ENCODE measurements around the gene DOHH.

The DOHH gene, protein sequence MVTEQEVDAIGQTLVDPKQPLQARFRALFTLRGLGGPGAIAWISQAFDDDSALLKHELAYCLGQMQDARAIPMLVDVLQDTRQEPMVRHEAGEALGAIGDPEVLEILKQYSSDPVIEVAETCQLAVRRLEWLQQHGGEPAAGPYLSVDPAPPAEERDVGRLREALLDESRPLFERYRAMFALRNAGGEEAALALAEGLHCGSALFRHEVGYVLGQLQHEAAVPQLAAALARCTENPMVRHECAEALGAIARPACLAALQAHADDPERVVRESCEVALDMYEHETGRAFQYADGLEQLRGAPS

DNA sequence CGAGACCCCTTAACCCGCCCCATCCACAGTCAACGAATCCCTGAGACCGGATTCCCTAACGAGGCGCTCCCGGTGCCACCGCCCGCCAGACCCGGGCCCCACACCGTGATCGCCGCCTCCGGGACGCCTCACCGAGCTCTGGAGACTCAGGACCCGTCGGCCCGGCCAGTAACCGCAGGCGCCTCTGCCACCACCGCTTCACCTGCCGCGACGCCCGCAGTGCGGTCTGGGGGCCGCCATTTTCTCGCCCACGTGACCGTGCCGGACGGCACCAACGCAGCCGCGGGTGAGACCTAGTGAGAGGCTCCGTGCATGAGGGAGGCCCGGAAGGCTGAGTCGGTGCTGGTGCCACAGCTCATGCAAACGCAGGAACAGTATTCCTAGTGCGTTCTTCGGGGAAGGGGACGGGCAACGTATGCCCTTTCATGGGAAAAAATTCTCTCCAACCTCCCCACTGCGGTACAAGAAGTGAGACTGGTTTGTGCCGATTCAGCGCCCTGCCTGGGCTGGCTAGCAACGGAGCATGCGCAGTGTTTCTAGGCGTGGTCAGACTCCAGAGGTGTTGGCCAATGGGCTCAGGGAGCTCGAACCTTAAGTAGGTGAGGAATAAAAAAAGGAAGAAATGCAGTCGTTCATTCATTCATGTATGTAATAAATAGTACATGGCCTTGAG, at the start of gene DOHH:
TSS of gene DOHH (minus strand) at position 246 of the 673 bp plus-strand sequence. CDS start 3,860 bp downstream, outside the sequence.
- peak within 1 kb of the TSS; percentile 99 for H3K4me3 ChIP-seq (ENCODE audit: low read depth, low read length)

GRCh38 chr19:3549816-3550215, 49.3 kb upstream of the DOHH start:
- no peak overlapping the region for H3K4me3 ChIP-seq (ENCODE audit: low read depth, low read length)

DNA sequence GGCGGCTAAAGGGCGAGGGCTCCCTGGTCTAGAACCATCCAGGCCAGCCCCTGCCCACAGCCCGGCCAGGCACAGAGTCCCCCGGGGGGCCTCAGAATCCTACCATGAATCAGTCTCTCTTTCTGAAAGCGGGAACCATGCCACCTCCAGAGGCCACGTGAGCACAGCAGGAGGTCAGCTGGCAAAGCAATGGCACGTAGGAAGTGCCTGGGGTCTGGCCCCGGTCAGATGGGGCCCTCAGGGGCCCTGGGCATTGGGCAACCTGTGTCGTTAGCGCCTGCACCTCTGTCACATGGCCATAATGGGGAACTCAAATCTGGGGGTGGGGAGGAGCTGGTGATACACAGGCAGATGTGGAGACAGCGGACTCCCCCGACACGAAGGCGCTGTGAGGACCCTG, 48.1 kb upstream of the DOHH start:
- no peak overlapping the region for H3K4me3 ChIP-seq (ENCODE audit: low read depth, low read length)

GRCh38 chr19:3547767-3548282, 47.4 kb upstream of the DOHH start:
- no peak overlapping the region for H3K4me3 ChIP-seq (ENCODE audit: low read depth, low read length)

- H3K4me3 ChIP-seq (ENCODE audit: low read depth, low read length) = no peak overlapping the region
Measured at GRCh38 chr19:3547301-3547731, 46.8 kb upstream of the DOHH start.

DNA sequence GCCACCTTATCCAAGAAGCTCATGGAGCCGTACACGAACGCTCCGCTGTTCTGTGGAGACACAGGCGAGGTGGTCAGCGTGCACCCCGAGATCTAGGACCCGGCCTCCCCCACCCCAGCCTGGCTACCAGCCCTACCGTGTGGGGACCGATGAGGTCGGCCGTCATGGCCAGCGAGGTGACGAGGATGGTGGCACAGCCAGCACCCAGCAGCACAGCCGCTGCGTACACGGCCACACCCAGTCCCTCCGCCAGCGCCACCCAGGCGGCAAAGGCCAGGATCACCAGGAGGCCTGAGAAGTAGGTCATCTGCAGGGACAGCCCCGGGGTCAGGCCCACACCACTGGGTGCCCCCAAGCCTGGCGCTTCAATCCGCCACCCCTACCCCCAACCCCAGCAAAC, 45.6 kb upstream of the DOHH start:
- H3K4me3 ChIP-seq (ENCODE audit: low read depth, low read length) = no peak overlapping the region

DNA sequence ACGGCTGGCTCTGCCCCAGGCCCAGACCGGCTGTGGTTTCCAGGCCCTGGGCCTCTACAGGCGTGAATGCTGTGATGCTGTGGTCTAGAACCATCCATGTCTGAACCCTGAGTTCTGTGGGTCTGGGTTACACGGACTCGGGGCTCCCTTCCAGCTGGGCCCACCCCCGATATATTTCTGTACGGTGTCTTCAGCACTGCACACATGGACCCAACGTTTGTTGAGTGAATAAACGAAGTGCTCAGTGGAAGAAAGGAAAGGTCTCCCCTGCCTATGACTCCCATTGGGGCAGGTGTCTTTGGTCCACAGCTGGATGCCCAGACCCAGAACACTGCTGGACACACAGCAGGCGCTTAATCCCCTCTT, 45.2 kb upstream of the DOHH start:
- no peak overlapping the region for H3K4me3 ChIP-seq (ENCODE audit: low read depth, low read length)

DNA sequence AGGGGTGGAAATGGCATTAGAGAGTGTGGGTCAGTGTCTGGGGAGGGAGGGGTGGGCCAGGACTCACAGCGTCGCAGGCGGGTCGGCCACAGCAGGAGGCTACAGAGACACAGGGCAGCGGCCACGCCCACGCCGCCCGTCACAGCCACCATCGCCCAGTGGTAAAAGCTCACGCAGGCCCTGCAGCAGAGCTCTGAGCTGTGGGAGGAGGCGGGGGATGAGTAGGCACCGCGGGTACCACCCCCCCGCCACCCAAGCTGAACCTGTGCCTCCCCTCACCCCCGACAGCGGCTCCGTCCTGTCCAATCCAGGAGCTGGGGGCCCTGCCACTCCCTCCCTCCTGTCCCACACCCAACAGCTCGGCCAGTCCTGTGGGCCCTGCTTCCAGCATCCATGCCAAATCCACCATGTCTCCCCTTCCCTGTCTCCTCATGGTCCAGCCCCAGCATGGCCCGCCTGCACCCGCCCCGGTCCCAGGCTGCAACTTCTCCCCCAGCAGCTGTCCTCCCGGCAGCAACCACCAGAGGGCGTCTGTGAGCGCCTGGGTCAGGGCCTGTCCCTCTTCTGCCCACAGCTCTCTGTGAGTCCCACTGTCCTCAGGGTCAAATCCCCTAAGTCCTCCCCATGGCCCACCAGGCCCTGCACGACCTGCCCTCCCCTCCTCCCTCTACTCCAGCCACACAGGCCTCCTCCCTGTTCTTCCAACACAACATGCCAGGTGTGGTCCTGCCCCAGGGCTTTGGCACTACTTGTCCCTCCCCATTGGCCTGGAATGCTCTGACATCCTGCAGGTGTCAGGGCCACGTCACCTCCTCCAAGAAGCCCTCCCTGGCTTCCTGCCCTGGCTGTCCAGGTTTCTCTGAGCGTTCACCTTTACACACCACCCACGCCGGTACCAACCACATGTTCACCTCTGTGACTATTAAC, 44.5 kb upstream of the DOHH start:
- no peak overlapping the region for H3K4me3 ChIP-seq (ENCODE audit: low read depth, low read length)

DNA sequence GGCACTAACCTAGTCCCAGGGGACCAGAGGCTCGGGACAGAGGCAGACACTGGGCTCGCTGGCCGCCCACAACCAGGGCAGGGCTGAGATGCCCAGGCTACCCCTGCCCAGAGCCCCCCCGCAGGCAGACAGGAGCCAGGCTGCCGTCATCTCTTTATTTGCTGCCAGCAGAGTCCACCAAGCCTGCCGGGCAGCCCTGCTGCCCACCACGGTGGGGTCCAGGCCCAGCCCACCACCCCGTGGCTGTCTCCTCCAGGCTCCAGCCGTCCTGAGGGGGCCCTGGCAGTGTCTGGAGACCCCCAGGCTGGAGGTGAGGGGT, 43.5 kb upstream of the DOHH start:
- no peak overlapping the region for H3K4me3 ChIP-seq (ENCODE audit: low read depth, low read length)

DNA sequence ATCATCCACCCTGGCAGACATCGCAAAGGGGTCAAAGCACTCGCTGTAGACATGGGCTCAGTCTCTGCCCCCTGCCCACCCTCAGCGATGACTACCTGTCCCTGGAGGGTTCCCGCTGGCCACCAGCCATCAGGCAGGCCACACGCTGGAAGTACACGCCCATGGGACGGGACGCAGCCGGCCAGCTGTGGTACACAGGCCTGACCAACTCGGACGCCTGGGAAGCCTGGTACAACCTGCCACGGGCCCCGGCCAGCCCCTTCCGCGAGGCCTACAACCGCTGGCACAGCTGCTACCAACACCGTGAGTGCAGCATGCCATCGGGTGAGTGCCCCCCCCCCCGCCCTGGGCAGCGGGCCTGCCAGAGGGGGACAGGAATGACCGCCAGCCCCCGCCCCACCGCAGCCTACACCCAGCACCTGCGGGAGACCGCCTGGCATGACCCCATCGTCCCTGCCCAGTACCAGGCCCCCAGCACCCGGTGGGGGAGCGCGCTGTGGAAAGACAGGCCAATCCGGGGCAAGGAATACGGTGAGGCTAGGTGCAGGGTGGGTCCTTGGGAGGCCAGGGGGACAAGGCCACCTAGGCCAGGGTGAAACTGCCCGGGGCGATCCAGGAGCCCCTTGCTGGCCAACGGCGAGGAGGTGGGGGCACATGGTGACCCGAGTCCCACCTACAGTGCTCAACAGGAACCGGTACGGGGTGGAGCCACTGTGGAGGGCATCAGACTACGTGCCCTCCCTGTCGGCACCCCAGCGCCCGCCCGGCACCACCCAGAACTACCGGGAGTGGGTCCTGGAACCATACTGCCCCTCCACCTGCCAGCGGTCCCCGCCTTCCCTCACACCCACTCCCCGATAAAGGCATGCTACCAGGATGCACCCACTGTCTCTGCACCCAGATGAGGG, 42.9 kb upstream of the DOHH start:
- no peak overlapping the region for H3K4me3 ChIP-seq (ENCODE audit: low read depth, low read length)

DNA sequence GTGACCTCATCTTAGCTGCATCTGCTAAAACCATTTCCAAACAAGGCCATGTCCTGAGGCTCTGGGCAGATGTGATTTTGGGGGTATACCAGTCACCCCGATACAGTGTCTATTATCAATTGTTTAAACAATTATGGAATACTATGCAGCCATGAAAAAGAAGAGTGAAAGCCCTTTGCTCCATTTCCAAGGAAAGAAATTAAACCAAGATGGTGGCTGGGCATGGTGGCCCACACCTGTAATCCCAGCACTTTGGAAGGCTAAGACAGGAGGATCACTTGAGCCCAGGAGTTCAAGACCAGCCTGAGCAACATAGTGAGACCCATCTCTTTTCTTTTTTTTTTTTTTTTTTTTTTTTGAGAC, 39.3 kb upstream of the DOHH start:
- no peak overlapping the region for H3K4me3 ChIP-seq (ENCODE audit: low read depth, low read length)

DNA sequence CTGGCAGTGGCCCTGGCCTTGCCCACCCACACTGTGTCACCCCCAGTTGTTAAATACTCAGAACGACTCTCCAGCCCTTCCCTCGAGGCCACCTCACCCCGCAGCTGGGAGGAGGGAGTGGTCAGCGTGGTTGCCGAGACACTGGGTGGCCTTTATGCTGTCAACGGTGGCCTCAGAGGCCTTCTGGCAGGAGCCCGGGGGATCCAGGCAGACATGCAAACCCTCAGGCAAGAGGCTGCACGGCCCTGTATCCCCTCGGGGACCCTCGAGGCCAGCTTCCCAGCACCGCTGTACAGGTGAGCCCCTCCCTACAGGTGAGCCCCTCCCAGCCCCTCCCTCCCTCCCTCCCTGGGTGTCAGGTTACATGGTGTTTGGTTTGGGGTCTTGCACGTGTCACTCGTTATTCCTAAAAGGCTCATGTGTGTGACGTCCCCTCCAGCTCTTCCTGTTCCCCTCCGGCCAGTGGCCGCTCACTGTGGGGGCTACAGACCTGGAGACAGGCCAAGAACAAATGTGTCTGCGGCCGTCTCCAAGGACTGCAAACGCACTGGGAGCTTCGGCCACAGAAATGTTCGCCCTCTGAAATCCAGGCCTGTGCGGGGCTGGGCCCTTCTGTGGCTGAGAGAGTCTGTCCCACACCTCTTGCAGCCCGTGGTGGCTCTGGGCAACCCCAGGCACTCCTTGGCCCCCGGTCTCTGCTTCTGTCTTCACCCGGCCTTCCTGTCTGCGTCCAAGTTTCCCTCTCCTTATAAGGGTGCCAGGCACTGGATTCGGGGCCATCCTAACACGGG, 38.7 kb upstream of the DOHH start, which contains the start of gene TEKTIP1:
TSS of gene TEKTIP1 (plus strand) at position 210 of the 791 bp plus-strand sequence. CDS start at position 214, 4 bp downstream.
- H3K4me3 ChIP-seq (ENCODE audit: low read depth, low read length) = no peak within 1 kb of the TSS

- no peak overlapping the region for H3K4me3 ChIP-seq (ENCODE audit: low read depth, low read length)
Measured at GRCh38 chr19:3538258-3538929, 37.9 kb upstream of the DOHH start.

DNA sequence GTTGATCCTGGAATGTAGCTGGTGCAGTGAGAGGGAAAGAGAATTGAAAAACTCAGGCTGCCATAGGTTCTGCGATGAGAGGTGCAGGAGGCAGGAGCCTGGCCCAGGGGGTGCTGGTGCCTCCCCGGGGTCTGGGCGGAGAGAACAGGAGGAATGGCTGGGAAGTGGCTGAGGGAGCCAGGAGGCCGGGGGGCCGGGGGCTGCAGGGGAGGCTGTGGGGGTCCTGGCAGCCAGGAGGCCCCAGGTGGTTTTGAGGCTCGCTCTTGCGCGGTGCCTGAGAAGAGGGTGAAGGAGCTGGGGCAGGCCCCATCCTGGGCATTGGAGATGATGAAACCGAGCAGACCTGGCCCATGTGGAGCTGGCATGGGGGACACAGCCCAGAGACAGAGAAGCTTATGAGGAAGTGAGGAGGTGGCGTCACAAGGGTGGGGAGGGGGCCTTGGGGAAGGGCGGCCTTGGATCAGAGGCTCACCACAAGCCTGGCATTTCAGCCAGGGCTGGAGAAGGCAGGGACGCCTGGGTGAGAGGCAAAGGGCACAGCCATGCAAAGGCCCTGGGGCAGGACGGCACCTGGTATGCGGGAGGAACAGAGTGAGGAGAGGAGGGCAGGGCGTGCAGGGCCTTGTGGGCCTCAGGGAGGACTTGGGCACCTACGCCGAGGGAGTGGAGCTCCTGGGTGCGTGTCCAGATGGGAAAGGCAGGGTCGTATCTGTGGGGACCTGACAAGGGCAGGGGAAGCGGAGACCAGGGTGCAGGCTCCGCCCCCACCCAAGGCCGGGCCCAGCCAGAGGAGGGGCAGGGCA, 37.2 kb upstream of the DOHH start:
- no peak overlapping the region for H3K4me3 ChIP-seq (ENCODE audit: low read depth, low read length)

DNA sequence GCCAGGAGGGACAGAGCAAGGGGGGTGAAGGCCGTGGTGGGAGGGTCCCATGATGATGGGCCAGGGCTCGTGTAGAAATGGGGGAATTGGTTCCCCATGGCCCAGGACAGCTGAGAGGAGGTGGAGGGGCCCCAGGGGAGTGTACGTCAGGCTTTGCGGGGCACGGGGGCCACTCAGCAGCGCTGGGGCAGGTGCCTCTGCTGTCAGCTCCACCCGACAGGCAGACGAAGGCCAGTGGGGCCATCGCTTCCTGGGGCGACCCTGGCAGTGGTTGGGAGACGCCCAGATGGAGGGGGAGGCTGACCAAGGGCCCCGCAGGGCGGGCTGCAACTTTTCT, 36.6 kb upstream of the DOHH start:
- H3K4me3 ChIP-seq (ENCODE audit: low read depth, low read length) = no peak overlapping the region

DNA sequence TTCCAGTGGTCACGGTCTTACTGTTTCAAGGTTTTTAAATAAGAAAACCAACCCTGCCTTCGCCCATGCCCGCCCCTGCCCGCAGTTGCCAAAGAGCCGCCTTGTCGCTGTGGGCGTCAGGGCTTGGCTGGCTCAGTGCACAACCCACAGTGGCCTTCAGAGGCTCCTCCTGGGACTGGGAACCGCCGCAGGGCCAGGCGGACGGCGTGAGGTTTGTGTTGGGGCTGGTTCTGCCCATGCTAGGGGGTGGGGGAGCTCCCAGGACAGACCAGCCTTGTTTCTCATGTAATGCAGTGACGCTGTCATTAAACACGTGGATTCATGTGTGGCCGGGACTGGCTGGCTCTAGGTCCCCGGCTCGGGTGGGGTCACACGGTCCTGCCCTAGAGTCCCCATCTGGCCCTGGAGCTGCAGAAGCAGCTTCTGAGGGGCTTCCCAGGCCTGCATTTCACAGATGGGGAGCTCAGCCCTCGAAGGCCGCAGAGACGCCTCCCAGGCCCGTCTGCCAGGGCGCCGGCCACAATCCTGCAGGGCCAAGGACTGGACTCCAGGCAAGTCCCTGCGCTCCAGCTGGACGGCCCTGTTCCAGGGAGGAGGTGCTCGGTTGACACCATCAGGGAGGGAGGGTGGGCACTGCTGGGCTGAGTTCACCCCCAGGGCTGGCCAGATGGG, 36.1 kb upstream of the DOHH start:
- H3K4me3 ChIP-seq (ENCODE audit: low read depth, low read length) = no peak overlapping the region

DNA sequence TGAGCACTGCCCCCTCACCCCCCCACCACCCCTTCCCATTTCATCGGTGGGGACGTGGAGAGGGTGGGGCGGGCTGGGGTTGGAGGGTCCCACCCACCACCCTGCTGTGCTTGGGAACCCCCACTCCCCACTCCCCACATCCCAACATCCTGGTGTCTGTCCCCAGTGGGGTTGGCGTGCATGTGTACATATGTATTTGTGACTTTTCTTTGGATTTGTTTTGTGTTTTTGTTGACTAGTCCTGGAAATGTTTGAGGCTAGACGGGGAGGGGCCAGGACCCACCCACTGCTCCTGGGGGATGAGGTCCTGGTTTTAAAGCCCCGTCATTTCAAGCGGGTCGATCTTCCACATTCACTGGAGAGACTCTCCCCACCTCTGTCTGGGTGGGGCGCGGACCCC, 35.5 kb upstream of the DOHH start:
- H3K4me3 ChIP-seq (ENCODE audit: low read depth, low read length) = no peak overlapping the region

DNA sequence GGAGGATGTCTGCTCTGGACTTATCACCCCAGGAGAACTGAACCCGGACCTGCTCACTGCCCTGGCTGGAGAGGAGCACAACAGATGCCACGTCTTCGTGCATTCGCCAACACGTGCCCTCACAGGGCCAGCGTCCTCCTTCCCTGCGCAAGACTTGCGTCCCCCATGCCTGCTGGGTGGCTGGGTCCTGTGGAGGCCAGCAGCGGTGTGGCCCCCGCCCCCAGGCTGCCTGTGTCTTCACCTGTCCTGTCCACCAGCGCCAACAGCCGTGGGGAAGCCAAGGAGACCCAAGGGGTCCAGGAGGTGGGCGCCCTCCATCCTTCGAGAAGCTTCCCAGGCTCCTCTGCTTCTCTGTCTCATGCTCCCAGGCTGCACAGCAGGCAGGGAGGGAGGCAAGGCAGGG, 35.1 kb upstream of the DOHH start:
- no peak overlapping the region for H3K4me3 ChIP-seq (ENCODE audit: low read depth, low read length)
